OCI-LY3 (cell line): Measurements from ENCODE around the gene HOXA7.

Source experiments
- H2AFZ ChIP-seq: fragments of 200-600, 300-600 bp; shearing (Covaris generic); 2 replicates; pipeline ENCODE4 v1.6.0; 2014; ENCODE audit warnings: antibody characterized with exemption, low read depth, low read length
- H3K27ac ChIP-seq: fragments of 200-600, 300-600 bp; sonication (generic); 2 replicates; pipeline ENCODE4 v1.5.1; 2014; ENCODE audit warnings: mild to moderate bottlenecking, low read length, moderate library complexity, mixed read lengths
- H3K27me3 ChIP-seq: fragments of 200-600, 300-600 bp; sonication (generic); 2 replicates; pipeline ENCODE4 v1.6.1; 2014; ENCODE audit warnings: low read depth, low read length, mixed read lengths
- H3K36me3 ChIP-seq: fragments of 200-600, 300-600 bp; sonication (generic); replicated peaks from 2 replicates; pipeline ENCODE3; 2014; ENCODE audit warnings: low read depth, low read length, mixed read lengths
- H3K4me1 ChIP-seq: fragments of 300-600, 200-600 bp; sonication (generic); 2 replicates; pipeline ENCODE4 v1.6.1; 2014; ENCODE audit warnings: low read length, mixed read lengths
- H3K4me2 ChIP-seq: fragments of 200-600, 300-600 bp; sonication (generic); 2 replicates; pipeline ENCODE4 v1.6.1; 2014; ENCODE audit warnings: low read length, mixed read lengths
- H3K4me3 ChIP-seq: fragments of 300-600, 200-600 bp; sonication (generic); 2 replicates; pipeline ENCODE4 v1.5.1; 2014; ENCODE audit warnings: antibody characterized with exemption, mild to moderate bottlenecking, low read length, moderate library complexity
- H3K79me2 ChIP-seq: fragments of 300-600, 200-600 bp; shearing (Covaris generic); 2 replicates; pipeline ENCODE4 v1.6.1; 2014; ENCODE audit warnings: mild to moderate bottlenecking, low read length, mixed read lengths
- H3K9ac ChIP-seq: fragments of 300-600, 200-600 bp; shearing (Covaris generic); 2 replicates; pipeline ENCODE4 v1.6.0; 2014; ENCODE audit warnings: mild to moderate bottlenecking, low read length, moderate library complexity
- H3K9me3 ChIP-seq: fragments of 200-600, 300-600 bp; shearing (Covaris generic); 2 replicates; pipeline ENCODE4 v1.6.1; 2014; ENCODE audit warnings: low read length, mixed read lengths; ENCODE audit not compliant: insufficient read depth
- H4K20me1 ChIP-seq: fragments of 200-600, 300-600 bp; sonication (generic); 2 replicates; pipeline ENCODE4 v1.6.1; 2016; ENCODE audit warnings: low read length, mixed read lengths; ENCODE audit not compliant: insufficient read depth
- EZH2phosphoT487 ChIP-seq: fragments of 200-600 bp; shearing (Covaris generic); IDR thresholded peaks from 2 replicates; pipeline ENCODE4 v1.6.1; 2018; ENCODE audit warnings: antibody characterized with exemption, mixed run types, low read depth
- TF ChIP-seq, protein P1 (sequence below): fragments of 200-600, 300-600 bp; sonication (generic); IDR thresholded peaks from 2 replicates; pipeline ENCODE4 v1.5.1; 2014; ENCODE audit warnings: antibody characterized with exemption, low read length, low read depth

The HOXA7 gene

DNA sequence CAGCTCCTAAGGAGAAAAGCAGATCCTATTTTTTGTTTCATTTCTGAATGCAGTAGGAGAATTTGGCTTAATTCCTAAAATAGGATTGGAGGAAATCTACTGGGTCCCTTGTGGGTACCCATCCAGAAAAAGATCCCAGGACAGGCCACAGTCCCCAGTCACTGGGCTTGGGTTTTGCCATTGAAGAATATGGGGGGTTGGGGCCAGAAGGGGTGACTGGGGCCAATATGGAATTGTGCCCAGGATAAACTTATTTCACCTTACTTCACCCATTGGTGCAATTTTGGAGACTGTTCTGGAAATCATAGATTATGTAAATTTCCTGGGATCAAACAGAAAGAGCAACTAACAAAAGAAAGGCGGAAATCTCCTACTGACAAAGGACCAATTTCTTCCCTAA is 18.0 kb downstream of the HOXA7 start:
- Histone ChIP-seq H3K27ac (no peak overlapping the region), H3K27me3 (peaks cover 6% of the 10 kb centered on the region), H3K4me3 (no peak overlapping the region), H3K36me3 (no peaks in the 10 kb centered on the region), H3K9ac (no peak overlapping the region), H2AFZ (no peak overlapping the region), H3K4me2 (no peak overlapping the region), H3K9me3 (no peaks in the 10 kb centered on the region), H4K20me1 (peaks cover 7% of the 10 kb centered on the region; the same call in 1 of the 2 replicates), H3K4me1 (peaks cover 31% of the 10 kb centered on the region), H3K79me2 (no peaks in the 10 kb centered on the region)
- TF ChIP-seq, protein P1, sequence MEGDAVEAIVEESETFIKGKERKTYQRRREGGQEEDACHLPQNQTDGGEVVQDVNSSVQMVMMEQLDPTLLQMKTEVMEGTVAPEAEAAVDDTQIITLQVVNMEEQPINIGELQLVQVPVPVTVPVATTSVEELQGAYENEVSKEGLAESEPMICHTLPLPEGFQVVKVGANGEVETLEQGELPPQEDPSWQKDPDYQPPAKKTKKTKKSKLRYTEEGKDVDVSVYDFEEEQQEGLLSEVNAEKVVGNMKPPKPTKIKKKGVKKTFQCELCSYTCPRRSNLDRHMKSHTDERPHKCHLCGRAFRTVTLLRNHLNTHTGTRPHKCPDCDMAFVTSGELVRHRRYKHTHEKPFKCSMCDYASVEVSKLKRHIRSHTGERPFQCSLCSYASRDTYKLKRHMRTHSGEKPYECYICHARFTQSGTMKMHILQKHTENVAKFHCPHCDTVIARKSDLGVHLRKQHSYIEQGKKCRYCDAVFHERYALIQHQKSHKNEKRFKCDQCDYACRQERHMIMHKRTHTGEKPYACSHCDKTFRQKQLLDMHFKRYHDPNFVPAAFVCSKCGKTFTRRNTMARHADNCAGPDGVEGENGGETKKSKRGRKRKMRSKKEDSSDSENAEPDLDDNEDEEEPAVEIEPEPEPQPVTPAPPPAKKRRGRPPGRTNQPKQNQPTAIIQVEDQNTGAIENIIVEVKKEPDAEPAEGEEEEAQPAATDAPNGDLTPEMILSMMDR: no peak
- no peak for TF ChIP-seq EZH2phosphoT487

DNA sequence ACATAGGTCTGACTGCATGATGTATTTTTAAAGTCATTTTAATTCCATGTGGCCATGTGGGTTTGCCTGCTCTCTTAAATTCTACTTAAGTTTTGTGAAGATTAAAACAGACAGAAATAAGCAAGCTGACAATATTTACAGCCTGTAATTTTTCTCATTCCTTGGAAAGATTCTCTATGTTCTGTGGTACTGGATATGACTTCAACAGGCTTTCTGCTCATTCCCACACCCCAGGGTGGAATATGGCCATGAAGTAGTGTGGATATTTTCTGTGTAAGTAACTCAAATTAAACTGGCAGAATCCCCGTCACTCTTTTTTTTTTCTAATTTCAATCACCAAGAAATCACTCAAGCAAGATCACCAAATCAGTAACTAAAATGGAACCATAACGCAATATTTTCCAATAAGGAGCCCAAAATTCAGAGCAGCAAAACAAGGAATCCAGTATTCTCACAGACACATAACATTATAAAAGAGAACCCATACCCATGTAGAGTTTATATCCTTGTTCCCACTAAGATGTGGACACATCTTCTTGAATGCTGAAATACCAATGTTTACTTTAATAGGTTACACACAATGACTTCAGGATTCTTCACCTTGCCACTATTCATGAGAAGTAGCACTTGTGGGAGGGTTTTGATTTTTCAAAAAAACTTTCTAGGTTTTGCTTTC is 18.7 kb downstream of the HOXA7 start:
- no peak overlapping the region for H3K9ac ChIP-seq
- no peak overlapping the region for H3K27ac ChIP-seq
- H3K9me3 ChIP-seq: no peaks in the 10 kb centered on the region
- H3K4me2 ChIP-seq: no peak overlapping the region
- H3K79me2 ChIP-seq: no peaks in the 10 kb centered on the region
- no peak for TF ChIP-seq EZH2phosphoT487
- TF ChIP-seq, protein P1: no peak
- H3K4me3 ChIP-seq: no peak overlapping the region
- peaks cover 6% of the 10 kb centered on the region for H3K27me3 ChIP-seq
- peaks cover 31% of the 10 kb centered on the region for H3K4me1 ChIP-seq
- peaks cover 7% of the 10 kb centered on the region; the same call in 1 of the 2 replicates for H4K20me1 ChIP-seq
- no peaks in the 10 kb centered on the region for H3K36me3 ChIP-seq
- H2AFZ ChIP-seq: no peak overlapping the region

DNA sequence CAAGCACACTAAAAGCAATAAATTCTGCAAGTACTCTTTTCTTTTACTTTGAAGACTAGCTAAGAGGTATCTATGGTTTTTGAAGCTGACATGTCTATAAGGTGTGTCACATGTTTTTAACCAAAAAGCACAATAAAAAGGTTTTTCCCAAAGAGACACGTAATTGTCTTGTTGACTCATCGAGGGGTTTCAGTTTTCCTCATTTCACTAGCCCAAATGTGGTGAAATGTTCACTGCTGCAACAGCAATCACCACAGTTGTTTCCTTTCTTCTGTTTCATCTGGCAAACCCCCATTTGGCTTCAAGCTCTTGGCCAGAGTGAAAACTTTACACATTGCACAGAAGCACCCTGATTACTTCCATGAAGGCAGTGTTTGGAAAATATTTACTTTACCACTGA is 22.1 kb downstream of the HOXA7 start:
- Histone ChIP-seq H3K4me3 (peak overlapping the region; percentile 21), H3K27ac (no peak overlapping the region), H3K36me3 (no peaks in the 10 kb centered on the region), H3K79me2 (no peaks in the 10 kb centered on the region), H3K4me1 (peaks cover 28% of the 10 kb centered on the region), H3K9me3 (no peaks in the 10 kb centered on the region), H3K27me3 (peaks cover 6% of the 10 kb centered on the region), H3K4me2 (peak overlapping the region; percentile 87), H3K9ac (no peak overlapping the region), H2AFZ (no peak overlapping the region), H4K20me1 (peaks cover 7% of the 10 kb centered on the region; the same call in 1 of the 2 replicates)
- TF ChIP-seq, protein P1: no peak
- TF ChIP-seq EZH2phosphoT487: no peak

DNA sequence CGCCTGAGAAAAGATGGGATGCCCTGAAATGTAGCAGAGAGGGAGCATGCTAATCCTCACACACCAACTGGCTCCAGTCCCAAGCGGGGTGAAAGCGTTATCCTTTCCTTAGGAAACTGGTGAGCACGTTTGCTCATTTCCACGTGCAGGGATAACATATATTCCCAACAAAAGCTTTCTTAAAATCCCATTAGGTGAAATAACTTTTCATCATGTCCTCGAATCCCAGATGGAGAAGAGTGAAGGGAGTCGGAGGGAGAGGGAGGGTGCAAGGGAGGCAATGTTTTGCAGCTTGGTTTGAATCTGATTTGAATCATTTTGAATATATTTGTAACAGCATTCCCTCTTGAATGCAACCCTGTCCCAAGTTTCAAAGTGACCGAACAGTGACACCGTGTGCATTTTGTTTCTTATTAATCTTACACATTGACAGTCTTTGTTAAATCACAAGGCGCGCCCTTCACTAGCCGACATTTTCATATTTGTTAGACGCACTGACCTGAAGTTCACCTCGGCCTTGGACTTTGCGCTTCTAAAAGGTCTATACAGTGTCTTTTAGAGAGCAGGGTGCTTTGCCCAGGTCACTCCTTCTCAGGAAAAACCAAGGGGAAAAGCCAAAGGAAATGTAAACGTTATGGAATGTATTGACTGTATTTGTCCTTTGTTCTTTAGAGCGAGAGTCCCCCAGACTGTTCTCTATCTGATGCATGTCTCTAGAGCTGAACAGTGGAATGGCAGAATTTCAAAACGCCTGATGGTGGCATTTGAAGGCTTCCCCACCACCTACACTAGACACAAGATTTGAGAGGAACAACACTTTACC is 22.9 kb downstream of the HOXA7 start:
- H3K36me3 ChIP-seq: no peaks in the 10 kb centered on the region
- H3K4me3 ChIP-seq: no peak overlapping the region
- H4K20me1 ChIP-seq: peaks cover 7% of the 10 kb centered on the region; the same call in 1 of the 2 replicates
- TF ChIP-seq, protein P1: no peak
- no peak for TF ChIP-seq EZH2phosphoT487
- H3K27ac ChIP-seq: no peak overlapping the region
- H3K27me3 ChIP-seq: peaks cover 6% of the 10 kb centered on the region
- no peak overlapping the region for H2AFZ ChIP-seq
- H3K4me2 ChIP-seq: peak overlapping the region; percentile 87; the same call in 1 of the 2 replicates
- H3K4me1 ChIP-seq: peaks cover 28% of the 10 kb centered on the region
- H3K9me3 ChIP-seq: no peaks in the 10 kb centered on the region
- H3K79me2 ChIP-seq: no peaks in the 10 kb centered on the region
- H3K9ac ChIP-seq: no peak overlapping the region
